Sigmoid colon (tissue), 4 donors: ENCODE results near the gene TSHZ1.

ENCODE experiments used
- EP300 ChIP-seq, 4 donors: sonication (generic); formaldehyde crosslinking; IDR thresholded peaks; one replicate each; pipeline ENCODE4 v1.6.1; 2017; ENCODE audit warnings: antibody characterized with exemption in 4 of 4
- POLR2A ChIP-seq, 2 donors: fragments of 450-650 bp; IDR thresholded peaks; one replicate each; pipeline ENCODE4 v1.6.1; 2016; ENCODE audit warnings: antibody characterized with exemption in 2 of 2, mild to moderate bottlenecking in 2 of 2, moderate library complexity in 2 of 2
- TF ChIP-seq, protein P1 (sequence below), 4 experiments: fragments of 450-650 bp in 3 of 4; fragments of 200-600 bp in 1 of 4; IDR thresholded peaks; one replicate each; pipeline ENCODE4 v1.5.1; 2016 to 2019; ENCODE audit warnings: antibody characterized with exemption in 4 of 4, mild to moderate bottlenecking in 3 of 4, moderate library complexity in 2 of 4

DNA sequence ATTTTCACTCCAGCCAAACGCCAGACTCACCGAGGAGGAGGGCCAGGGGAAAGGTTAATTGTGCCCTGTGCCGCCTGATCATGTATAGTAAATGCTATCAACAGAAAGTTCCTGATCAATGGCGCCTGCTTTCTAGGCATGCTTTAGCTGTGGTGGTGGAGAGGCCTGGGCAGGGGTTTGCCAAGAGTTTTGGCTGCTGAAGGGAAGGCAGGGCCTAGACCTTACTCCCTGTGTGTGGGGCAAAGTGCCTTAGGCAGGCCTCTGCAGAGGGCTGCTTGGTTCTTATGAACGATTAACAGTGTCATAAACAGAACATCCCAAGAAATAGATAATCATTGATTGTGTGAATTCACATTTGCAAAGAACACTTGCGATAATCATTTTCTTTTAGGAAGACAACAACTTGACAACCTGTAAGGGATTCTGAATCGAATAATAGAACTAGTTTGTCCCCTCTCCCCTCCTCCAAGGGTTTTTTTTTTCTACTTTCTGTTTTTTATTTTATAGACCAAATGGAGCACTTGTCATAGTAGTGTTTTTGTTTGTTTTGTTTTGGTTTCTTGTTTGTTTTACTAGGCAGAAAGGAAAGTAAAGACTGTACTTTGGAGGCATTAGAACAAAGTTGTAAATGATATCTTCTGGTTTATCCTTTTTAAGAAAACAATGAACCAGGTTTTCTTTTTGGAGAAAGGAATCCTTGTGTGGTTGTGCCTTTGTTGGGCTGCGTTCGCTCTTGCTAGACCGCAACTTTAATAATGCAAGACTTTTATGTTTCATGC is 6.5 kb downstream of the TSHZ1 start:
- TF ChIP-seq, protein P1, sequence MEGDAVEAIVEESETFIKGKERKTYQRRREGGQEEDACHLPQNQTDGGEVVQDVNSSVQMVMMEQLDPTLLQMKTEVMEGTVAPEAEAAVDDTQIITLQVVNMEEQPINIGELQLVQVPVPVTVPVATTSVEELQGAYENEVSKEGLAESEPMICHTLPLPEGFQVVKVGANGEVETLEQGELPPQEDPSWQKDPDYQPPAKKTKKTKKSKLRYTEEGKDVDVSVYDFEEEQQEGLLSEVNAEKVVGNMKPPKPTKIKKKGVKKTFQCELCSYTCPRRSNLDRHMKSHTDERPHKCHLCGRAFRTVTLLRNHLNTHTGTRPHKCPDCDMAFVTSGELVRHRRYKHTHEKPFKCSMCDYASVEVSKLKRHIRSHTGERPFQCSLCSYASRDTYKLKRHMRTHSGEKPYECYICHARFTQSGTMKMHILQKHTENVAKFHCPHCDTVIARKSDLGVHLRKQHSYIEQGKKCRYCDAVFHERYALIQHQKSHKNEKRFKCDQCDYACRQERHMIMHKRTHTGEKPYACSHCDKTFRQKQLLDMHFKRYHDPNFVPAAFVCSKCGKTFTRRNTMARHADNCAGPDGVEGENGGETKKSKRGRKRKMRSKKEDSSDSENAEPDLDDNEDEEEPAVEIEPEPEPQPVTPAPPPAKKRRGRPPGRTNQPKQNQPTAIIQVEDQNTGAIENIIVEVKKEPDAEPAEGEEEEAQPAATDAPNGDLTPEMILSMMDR (IDR thresholded peaks at IDR 0.05), result no peak
- TF ChIP-seq POLR2A (IDR thresholded peaks at IDR 0.05), result no peak
- TF ChIP-seq EP300 (IDR thresholded peaks at IDR 0.05), result no peak
